Spinal cord (tissue), 10 donors: ENCODE results near the gene PREPL. TPM values are rescaled to one million over a fixed set of nuclear protein-coding genes. Genes with fewer than 3 reads are reported as not detected.
A peak's percentile ranks its signal among the peaks of the same experiment; 100 is the strongest.
"Not testable (repeated sequence)": the region's sequence is repeated elsewhere in the genome, so short reads cannot be mapped to it uniquely, and the experiment has no call there.

ENCODE experiments used
- DNase-seq, 6 donors: peaks; one replicate each; pipeline versions ENCODE4 v3.0.0 to v3.0.0-alpha.2; 2013 to 2015; ENCODE audit warnings: low spot score in 6 of 6, low read depth in 4 of 6
- H3K27ac ChIP-seq: one replicate; pipeline ENCODE4 v1.5.1; 2013; ENCODE audit warnings: low read depth, low read length, control low read depth
- H3K27me3 ChIP-seq: one replicate; pipeline ENCODE4 v1.6.1; 2013; ENCODE audit warnings: low read length; ENCODE audit not compliant: control insufficient read depth, insufficient read depth
- H3K36me3 ChIP-seq: one replicate; pipeline ENCODE4 v1.6.1; 2013; ENCODE audit warnings: low read length; ENCODE audit not compliant: control insufficient read depth, insufficient read depth
- H3K4me1 ChIP-seq: one replicate; pipeline ENCODE4 v1.6.1; 2013; ENCODE audit warnings: low read length; ENCODE audit not compliant: control insufficient read depth, insufficient read depth
- H3K4me3 ChIP-seq: one replicate; pipeline ENCODE4 v1.5.1; 2013; ENCODE audit warnings: low read depth, low read length, control low read depth
- H3K9me3 ChIP-seq: one replicate; pipeline ENCODE4 v1.6.1; 2013; ENCODE audit warnings: low read length; ENCODE audit not compliant: control insufficient read depth, insufficient read depth
- WGBS: methylation state at CpG from one replicate; pipeline ENCODE4 v1.1.5; 2013; ENCODE audit warnings: missing lambda C conversion rate; ENCODE audit not compliant: insufficient coverage; 5-methylcytosine and 5-hydroxymethylcytosine counted together
- polyA plus RNA-seq, 2 donors: library from polyadenylated mRNA; unstranded; fragments of 120-200 nt; gene quantifications; one replicate each; pipeline ENCODE4 v1.2.1, GENCODE V29; 2013; ENCODE audit not compliant: insufficient read length in 2 of 2
- total RNA-seq, 2 donors: library from RNA; depleted of rRNA in 1 of 2; stranded (reverse); fragments of 120-200 nt in 1 of 2; fragments of >200 nt in 1 of 2; gene quantifications; one replicate each; pipeline versions ENCODE4 v1.2.3 to v1.2.4, GENCODE V29; 2013 to 2014
- donor health status: healthy.

PREPL gene
- total and polyA plus RNA-seq, 4 donors: 118 to 316 (median 214) TPM

DNA sequence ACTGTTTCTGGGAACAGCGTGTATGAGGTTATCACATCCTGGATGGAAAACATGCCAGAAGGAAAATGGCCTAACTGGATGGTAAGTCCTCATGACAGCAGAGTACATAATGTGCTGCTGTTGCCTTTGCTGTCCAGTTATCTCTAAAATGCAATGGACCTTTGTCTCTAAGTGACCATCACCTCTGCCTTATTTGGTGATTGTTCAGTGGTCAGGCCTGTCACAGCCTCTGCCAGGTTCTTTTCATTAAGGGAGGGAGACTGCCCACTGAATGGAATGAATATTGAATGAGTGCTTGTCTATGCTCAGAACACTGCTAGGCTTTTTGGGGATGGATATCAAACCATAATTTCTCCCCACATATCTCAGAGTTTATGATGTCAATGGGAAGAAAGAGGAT lies 57.0 kb downstream of the PREPL start:
- Histone ChIP-seq H3K27me3 (no peaks in the 10 kb centered on the region), H3K36me3 (no peaks in the 10 kb centered on the region), H3K27ac (no peak overlapping the region), H3K4me3 (no peak overlapping the region), H3K4me1 (no peaks in the 10 kb centered on the region), H3K9me3 (no peaks in the 10 kb centered on the region)
- no peak for DNase-seq
- WGBS: no CpG with 5 or more reads among the region's 1 CpG

DNA sequence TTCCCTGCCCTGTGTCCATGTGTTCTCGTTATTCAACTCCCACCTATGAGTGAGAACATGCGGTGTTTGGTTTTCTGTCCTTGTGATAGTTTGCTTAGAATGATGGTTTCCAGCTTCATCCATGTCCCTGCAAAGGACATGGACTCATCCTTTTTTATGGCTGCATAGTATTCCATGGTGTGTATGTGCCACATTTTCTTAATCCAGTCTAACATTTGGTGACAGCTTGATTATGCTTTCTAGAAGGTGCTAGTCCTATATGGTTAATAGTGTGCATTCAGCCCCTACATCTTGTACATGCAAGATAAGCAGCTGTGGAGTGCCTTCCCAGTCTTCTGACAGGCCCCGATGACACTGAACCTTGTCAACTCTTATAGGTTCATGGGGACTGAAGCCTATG lies 57.5 kb downstream of the PREPL start:
- H3K4me3 ChIP-seq, H3K27ac ChIP-seq: not testable (repeated sequence)
- 100% methylated on average over 1 of the region's 3 CpGs for WGBS

DNA sequence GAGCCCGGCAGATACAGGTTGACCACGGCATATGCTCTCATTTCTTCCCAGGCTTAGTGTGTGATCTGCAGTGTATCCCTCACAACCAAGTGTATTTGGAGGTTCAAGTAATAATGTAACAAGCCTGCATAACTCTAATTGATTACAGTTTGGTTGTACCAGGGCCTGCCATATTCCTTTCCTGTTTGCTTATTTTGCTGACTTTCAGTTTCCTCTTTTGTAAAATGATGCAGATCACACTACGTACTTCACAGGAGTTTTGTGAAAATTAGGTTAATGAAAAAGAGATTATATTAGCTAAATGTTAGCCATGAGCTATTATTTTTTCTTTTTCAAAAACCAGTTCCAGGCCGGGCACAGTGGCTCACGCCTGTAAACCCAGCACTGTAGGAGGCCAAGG lies 60.2 kb downstream of the PREPL start:
- Histone ChIP-seq H3K4me3 (no peak overlapping the region), H3K4me1 (no peaks in the 10 kb centered on the region), H3K36me3 (no peaks in the 10 kb centered on the region), H3K27me3 (no peaks in the 10 kb centered on the region), H3K27ac (no peak overlapping the region), H3K9me3 (no peaks in the 10 kb centered on the region)
- DNase-seq: no peak
- no CpG with 5 or more reads among the region's 5 CpGs for WGBS

More for the DNA sequence above, 57.5 kb downstream of the PREPL start:
- not testable (repeated sequence) for DNase-seq, H3K27me3 ChIP-seq, H3K4me1 ChIP-seq, H3K9me3 ChIP-seq, H3K36me3 ChIP-seq

DNA sequence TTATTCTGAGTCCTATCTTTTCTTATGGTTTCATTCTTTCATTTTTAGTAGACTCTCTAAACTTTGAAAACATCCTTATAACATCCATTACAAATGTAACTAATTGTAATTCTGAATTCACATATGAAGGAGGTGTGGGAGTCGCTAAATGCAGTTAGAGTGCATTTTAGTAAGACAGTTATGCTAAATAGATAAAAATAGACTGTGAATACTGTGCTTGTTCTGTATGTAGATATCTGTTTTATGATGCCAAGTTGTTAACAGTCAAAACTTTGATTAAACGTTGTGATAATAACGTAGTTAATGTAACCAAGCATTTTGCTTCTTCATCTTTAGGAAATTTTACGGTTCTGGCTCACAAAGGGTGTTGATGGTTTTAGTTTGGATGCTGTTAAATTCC lies 61.7 kb downstream of the PREPL start:
- no peaks in the 10 kb centered on the region for H3K4me1 ChIP-seq

DNA sequence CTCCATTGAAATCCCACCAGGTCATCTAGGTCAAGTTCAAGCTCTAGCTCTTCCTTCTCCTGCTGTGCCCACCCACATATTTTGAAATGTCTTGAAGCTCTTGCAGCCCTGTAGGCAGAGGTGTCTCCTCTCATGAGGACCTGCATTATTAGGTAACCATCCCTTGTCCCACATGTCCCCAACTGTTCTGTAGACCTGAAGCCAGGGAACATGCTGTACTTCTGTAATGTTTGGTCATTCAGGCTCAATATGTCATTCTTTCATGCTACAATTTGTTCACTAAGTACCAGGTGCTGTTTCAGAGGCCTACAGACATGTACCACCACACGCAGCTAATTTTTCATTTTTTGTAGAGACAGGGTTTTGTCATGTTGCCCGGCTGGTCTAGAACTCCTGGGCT lies 63.9 kb downstream of the PREPL start:
- Histone ChIP-seq H3K9me3 (no peaks in the 10 kb centered on the region), H3K27ac (no peak overlapping the region), H3K4me1 (no peaks in the 10 kb centered on the region), H3K36me3 (no peaks in the 10 kb centered on the region), H3K27me3 (no peaks in the 10 kb centered on the region), H3K4me3 (no peak overlapping the region)
- 100% methylated on average over 2 of the region's 2 CpGs for WGBS
- DNase-seq: no peak

More for the DNA sequence above, 61.7 kb downstream of the PREPL start:
- WGBS: no CpG with 5 or more reads among the region's 4 CpGs
- DNase-seq: no peak
- Histone ChIP-seq H3K4me3 (no peak overlapping the region), H3K9me3 (no peaks in the 10 kb centered on the region), H3K36me3 (no peaks in the 10 kb centered on the region), H3K27ac (no peak overlapping the region), H3K27me3 (no peaks in the 10 kb centered on the region)

DNA sequence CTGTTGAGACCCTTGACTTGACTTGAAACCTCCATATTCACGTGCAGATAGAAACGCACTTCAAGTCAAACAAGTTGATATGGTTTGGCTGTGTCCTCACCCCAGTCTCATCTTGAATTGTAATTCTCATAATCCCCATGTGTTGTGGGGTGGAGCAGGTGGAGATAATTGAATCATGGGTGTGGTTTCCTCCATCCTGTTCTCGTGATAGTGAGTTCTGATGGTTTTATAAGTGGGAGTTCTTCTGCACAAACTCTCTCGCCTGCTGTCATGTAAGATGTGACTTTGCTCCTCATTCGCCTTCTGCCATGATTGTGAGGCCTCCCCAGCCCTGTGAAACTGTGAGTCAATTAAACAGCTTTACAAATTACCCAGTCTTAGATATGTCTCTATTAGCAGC lies 64.6 kb downstream of the PREPL start:
- H3K4me3 ChIP-seq: no peak overlapping the region
- no peaks in the 10 kb centered on the region for H3K4me1 ChIP-seq
- WGBS: 90% methylated on average over 3 of the region's 5 CpGs
- H3K9me3 ChIP-seq: no peaks in the 10 kb centered on the region
- no peaks in the 10 kb centered on the region for H3K27me3 ChIP-seq
- no peak overlapping the region for H3K27ac ChIP-seq
- no peak for DNase-seq
- no peaks in the 10 kb centered on the region for H3K36me3 ChIP-seq

DNA sequence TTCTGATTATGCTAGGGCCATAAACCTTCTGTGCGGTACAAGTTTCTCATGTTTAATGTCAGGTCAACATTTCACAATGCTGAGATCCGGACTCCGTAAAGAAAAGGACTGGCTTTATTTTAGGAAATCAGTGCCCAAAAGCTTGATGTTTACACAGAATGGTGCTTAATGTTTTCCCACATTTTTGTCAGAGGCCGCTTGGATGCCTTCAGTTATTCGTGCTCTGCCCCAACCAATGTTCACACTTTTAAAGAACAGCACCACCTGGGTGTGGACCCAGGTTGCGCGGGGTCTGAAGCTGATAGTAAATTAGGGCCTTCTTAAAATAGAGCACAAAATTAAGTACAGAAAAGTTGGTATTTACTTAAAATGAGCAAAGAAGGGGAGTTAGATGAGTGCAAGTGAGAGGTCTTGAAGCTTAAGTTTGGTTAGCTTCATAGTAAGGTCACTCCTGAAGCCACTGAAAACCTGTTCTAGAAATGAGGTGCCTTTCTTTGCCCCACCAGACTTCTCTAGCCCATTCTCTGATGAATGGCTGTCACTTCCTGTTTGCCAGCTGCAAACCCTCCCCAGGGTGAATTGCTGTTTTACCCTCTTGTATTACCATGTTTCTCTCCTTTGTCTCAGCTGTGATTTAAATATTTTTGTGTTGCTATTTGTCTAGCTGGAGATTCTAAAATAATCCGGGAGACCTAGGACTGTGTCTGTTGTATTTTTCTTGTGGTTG lies 65.5 kb downstream of the PREPL start:
- no peak overlapping the region for H3K4me3 ChIP-seq
- no peak overlapping the region for H3K27ac ChIP-seq
- H3K27me3 ChIP-seq: no peaks in the 10 kb centered on the region
- H3K36me3 ChIP-seq: no peaks in the 10 kb centered on the region
- 93% methylated on average over 3 of the region's 8 CpGs for WGBS
- no peak for DNase-seq
- H3K9me3 ChIP-seq: no peaks in the 10 kb centered on the region
- H3K4me1 ChIP-seq: no peaks in the 10 kb centered on the region

DNA sequence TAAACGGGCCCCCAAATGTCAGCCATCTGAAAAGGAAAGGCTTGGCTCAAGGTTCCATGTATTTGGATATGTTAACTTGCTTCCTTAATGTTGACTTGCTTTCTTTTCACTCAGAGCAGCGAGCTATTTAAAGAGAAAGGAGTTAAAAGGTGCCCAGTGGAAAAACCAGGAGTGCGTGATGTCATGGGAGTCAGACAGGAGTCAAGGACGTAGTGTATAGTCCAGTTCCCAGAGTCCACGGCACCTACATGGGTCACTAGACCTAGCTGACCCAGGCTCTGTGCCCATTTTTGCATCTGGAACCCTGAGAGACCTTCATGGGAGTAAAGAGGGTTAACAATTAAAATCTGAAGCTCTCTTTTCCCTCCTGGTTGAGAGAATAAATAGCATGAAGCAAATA lies 66.2 kb downstream of the PREPL start:
- H3K27ac ChIP-seq: no peak overlapping the region
- no peaks in the 10 kb centered on the region for H3K4me1 ChIP-seq
- no peaks in the 10 kb centered on the region for H3K9me3 ChIP-seq
- 94% methylated on average over 4 of the region's 5 CpGs for WGBS
- H3K27me3 ChIP-seq: no peaks in the 10 kb centered on the region
- no peak overlapping the region for H3K4me3 ChIP-seq
- no peaks in the 10 kb centered on the region for H3K36me3 ChIP-seq
- no peak for DNase-seq

DNA sequence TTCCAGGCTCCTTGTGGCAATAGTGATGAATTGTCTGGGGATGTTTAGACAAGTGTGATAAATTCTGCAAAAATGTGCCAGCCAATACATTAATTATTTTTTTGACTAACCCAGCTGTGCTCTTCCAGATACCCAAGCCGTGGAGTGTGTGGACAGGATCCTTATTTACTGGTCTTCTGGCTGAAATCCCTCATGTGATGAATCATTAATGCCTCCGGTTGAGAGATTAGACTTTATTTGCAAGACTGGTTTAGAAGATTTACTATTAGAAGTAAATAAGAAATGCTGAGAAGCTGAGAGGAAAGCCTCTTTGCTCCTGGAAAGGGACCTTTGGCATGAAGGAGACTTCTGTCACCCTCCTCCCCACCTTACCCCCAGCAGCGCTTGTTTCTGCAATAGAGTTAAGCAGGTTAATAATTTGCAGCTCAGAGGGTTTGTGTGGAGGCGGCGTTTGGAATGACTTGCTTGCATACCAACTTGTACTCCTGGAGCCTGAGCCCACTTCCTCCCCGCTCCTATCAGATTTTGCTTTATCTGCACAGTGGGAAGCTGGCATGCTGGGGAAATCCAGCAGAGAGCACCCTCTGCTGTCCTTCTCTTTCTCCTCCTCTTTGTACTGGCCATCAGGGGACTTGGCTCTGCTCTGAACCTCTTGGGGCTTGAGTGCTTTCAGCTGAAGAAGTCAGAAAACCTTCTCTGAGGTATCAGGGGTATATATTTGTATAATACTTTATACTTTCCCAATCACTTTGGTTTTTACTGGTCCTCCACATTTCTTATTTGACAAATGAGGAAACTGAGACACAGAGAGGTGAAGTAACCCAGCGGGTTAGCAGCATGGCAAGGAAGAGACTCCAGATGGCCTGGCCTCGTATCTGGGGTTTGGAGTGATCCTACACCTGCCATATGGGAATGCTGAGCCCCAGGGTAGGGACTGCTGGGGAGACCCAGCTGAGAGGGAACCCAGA lies 69.7 kb downstream of the PREPL start:
- H3K27ac ChIP-seq: no peak overlapping the region
- peak in 4 of 6 donors; percentile 11 to 71 (median 44) for DNase-seq
- WGBS: 51% methylated on average over 5 of the region's 8 CpGs

More for the DNA sequence above, 69.7 kb downstream of the PREPL start:
- no peaks in the 10 kb centered on the region for H3K9me3 ChIP-seq
- H3K4me3 ChIP-seq: no peak overlapping the region
- no peaks in the 10 kb centered on the region for H3K36me3 ChIP-seq
- H3K27me3 ChIP-seq: no peaks in the 10 kb centered on the region
- no peaks in the 10 kb centered on the region for H3K4me1 ChIP-seq
